ENCODE data around the gene TLL2.

GRCh38 chr10:96352027-96352426, 161.7 kb downstream of the TLL2 start:
- TF ChIP-seq CEBPB (IDR thresholded peaks at IDR 0.05; ENCODE audit: low read depth, low read length) (no peak), CTCF (conservative IDR thresholded peaks at IDR 0.05; ENCODE audit: low read depth, low read length) (no peak), POLR2A (IDR thresholded peaks at IDR 0.05; ENCODE audit: low read depth, low read length) (no peak), ELK1 (IDR thresholded peaks at IDR 0.05; ENCODE audit: borderline replicate concordance, low read depth, low read length) (no peak), RFX5 (IDR thresholded peaks at IDR 0.05; ENCODE audit: low read depth, low read length) (no peak), CHD1 (IDR thresholded peaks at IDR 0.05; ENCODE audit: low read depth, low read length) (no peak)
